HUES48 (cell line): ENCODE measurements around the gene ST3GAL5.

Experiments
- H3K27ac ChIP-seq: one replicate; pipeline ENCODE4 v1.7.0; 2013; ENCODE audit warnings: low read depth, low read length, inconsistent platforms
- H3K27me3 ChIP-seq: 2 replicates; pipeline ENCODE4 v1.6.1; 2013; ENCODE audit warnings: mild to moderate bottlenecking, low read length; ENCODE audit not compliant: control insufficient read depth, insufficient read depth
- H3K36me3 ChIP-seq: 2 replicates; pipeline ENCODE4 v1.6.1; 2013; ENCODE audit warnings: low read length; ENCODE audit not compliant: control insufficient read depth, insufficient read depth
- H3K4me1 ChIP-seq: 2 replicates; pipeline ENCODE4 v1.6.1; 2013; ENCODE audit warnings: mild to moderate bottlenecking, low read length; ENCODE audit not compliant: control insufficient read depth, insufficient read depth
- H3K4me3 ChIP-seq: 2 replicates; pipeline ENCODE4 v1.5.1; 2013; ENCODE audit warnings: mild to moderate bottlenecking, low read depth, low read length
- H3K9ac ChIP-seq: 2 replicates; pipeline ENCODE4 v1.6.1; 2013; ENCODE audit warnings: mild to moderate bottlenecking, low read depth, low read length, moderate library complexity
- H3K9me3 ChIP-seq: 2 replicates; pipeline ENCODE4 v1.6.1; 2013; ENCODE audit warnings: low read length; ENCODE audit not compliant: control insufficient read depth, insufficient read depth

Gene ST3GAL5

GRCh38 chr2:85791704-85792565 lies 96.9 kb downstream of the ST3GAL5 start:
- Histone ChIP-seq H3K9me3 (no peaks in the 10 kb centered on the region), H3K27ac (no peak overlapping the region), H3K36me3 (no peaks in the 10 kb centered on the region), H3K4me3 (no peak overlapping the region), H3K4me1 (no peaks in the 10 kb centered on the region), H3K9ac (no peak overlapping the region), H3K27me3 (peaks cover 4% of the 10 kb centered on the region; the same call in 1 of the 2 replicates)

- H3K27me3 ChIP-seq, result peaks cover 4% of the 10 kb centered on the region; the same call in 1 of the 2 replicates
- H3K4me3 ChIP-seq, result no peak overlapping the region
- no peak overlapping the region for H3K27ac ChIP-seq
- no peaks in the 10 kb centered on the region for H3K4me1 ChIP-seq
- H3K36me3 ChIP-seq, result no peaks in the 10 kb centered on the region
- no peak overlapping the region for H3K9ac ChIP-seq
- no peaks in the 10 kb centered on the region for H3K9me3 ChIP-seq
These were observed 98.1 kb downstream of the ST3GAL5 start for GRCh38 chr2:85790499-85791188.

- Histone ChIP-seq H3K9ac (no peak overlapping the region), H3K27me3 (peaks cover 4% of the 10 kb centered on the region; the same call in 1 of the 2 replicates), H3K36me3 (no peaks in the 10 kb centered on the region), H3K9me3 (no peaks in the 10 kb centered on the region), H3K4me1 (0 out of 2 replicates have a peak, but pooled peaks cover under 1% of the 10 kb centered on the region), H3K27ac (no peak overlapping the region), H3K4me3 (no peak overlapping the region)
These were observed 98.8 kb downstream of the ST3GAL5 start for GRCh38 chr2:85790032-85790431.

GRCh38 chr2:85789271-85789670 lies 99.5 kb downstream of the ST3GAL5 start:
- no peak overlapping the region for H3K27ac ChIP-seq
- no peak overlapping the region for H3K4me3 ChIP-seq
- peaks cover 4% of the 10 kb centered on the region; the same call in 1 of the 2 replicates for H3K27me3 ChIP-seq
- H3K4me1 ChIP-seq, result 0 out of 2 replicates have a peak, but pooled peaks cover 7% of the 10 kb centered on the region
- no peak overlapping the region for H3K9ac ChIP-seq
- no peaks in the 10 kb centered on the region for H3K9me3 ChIP-seq
- H3K36me3 ChIP-seq, result no peaks in the 10 kb centered on the region

GRCh38 chr2:85788603-85789002 lies 100.2 kb downstream of the ST3GAL5 start:
- Histone ChIP-seq H3K9ac (no peak overlapping the region), H3K27ac (no peak overlapping the region)

GRCh38 chr2:85787981-85788340 lies 100.8 kb downstream of the ST3GAL5 start:
- Histone ChIP-seq H3K36me3 (no peaks in the 10 kb centered on the region), H3K9ac (no peak overlapping the region), H3K27ac (no peak overlapping the region), H3K4me3 (no peak overlapping the region), H3K27me3 (peaks cover 4% of the 10 kb centered on the region; the same call in 1 of the 2 replicates), H3K9me3 (no peaks in the 10 kb centered on the region), H3K4me1 (0 out of 2 replicates have a peak, but pooled peaks cover 7% of the 10 kb centered on the region)

More at GRCh38 chr2:85788603-85789002, 100.2 kb downstream of the ST3GAL5 start:
- H3K36me3 ChIP-seq, result no peaks in the 10 kb centered on the region
- H3K4me1 ChIP-seq, result 0 out of 2 replicates have a peak, but pooled peaks cover 7% of the 10 kb centered on the region
- H3K4me3 ChIP-seq, result no peak overlapping the region
- H3K9me3 ChIP-seq, result no peaks in the 10 kb centered on the region
- H3K27me3 ChIP-seq, result peaks cover 4% of the 10 kb centered on the region; the same call in 1 of the 2 replicates

- Histone ChIP-seq H3K27me3 (peaks cover 4% of the 10 kb centered on the region; the same call in 1 of the 2 replicates), H3K27ac (no peak overlapping the region), H3K4me1 (0 out of 2 replicates have a peak, but pooled peaks cover 7% of the 10 kb centered on the region), H3K9ac (no peak overlapping the region), H3K4me3 (no peak overlapping the region), H3K36me3 (no peaks in the 10 kb centered on the region), H3K9me3 (no peaks in the 10 kb centered on the region)
These were observed 101.4 kb downstream of the ST3GAL5 start for GRCh38 chr2:85787282-85787980.
